Activated CD4-positive, alpha-beta memory T cell treated with anti-CD3 and anti-CD28 coated beads for 36 hours (primary cell): ENCODE data around the gene CHRNB4. TPM values are rescaled to one million over a fixed set of nuclear protein-coding genes. Genes with fewer than 3 reads are reported as not detected.
A peak's percentile ranks its signal among the peaks of the same experiment; 100 is the strongest.

ENCODE experiments used
- CTCF ChIA-PET: fragments of 350-600 bp; sonication (Branson Sonifier 250); formaldehyde crosslinking; loops from one replicate; lab custom pipeline; 2021; ENCODE audit warnings: antibody characterized with exemption, inconsistent platforms; lab: Charles Lee
- POLR2A ChIA-PET: fragments of 350-600 bp; sonication (Branson Sonifier 250); formaldehyde crosslinking; loops from one replicate; lab custom pipeline; 2021; ENCODE audit warnings: antibody characterized with exemption; lab: Charles Lee
- DNase-seq: peaks from one replicate; pipeline ENCODE4 v3.0.0-alpha.2; 2020
- H3K27ac Mint-ChIP-seq: one replicate; pipeline ENCODE4 v1.8.0; 2021; ENCODE audit warnings: mixed read lengths
- H3K27me3 Mint-ChIP-seq: one replicate; pipeline ENCODE4 v1.8.0; 2021; ENCODE audit warnings: mixed read lengths
- H3K36me3 Mint-ChIP-seq: one replicate; pipeline ENCODE4 v1.8.0; 2021; ENCODE audit warnings: mixed read lengths
- H3K4me1 Mint-ChIP-seq: one replicate; pipeline ENCODE4 v1.8.0; 2021; ENCODE audit warnings: low read depth, mixed read lengths
- H3K4me3 Mint-ChIP-seq: one replicate; pipeline ENCODE4 v1.8.0; 2021; ENCODE audit warnings: mild to moderate bottlenecking, mixed read lengths
- H3K9me3 Mint-ChIP-seq: one replicate; pipeline ENCODE4 v1.8.0; 2021; ENCODE audit warnings: mixed read lengths
- intact Hi-C: fragments of 100-400 bp; cut with micrococcal nuclease; formaldehyde crosslinking; loops from one replicate; pipeline ENCODE4 v1.15.1; 2023
- total RNA-seq, 2 experiments: library from RNA; stranded (reverse); gene quantifications; one replicate each; pipeline ENCODE4 v1.2.3, GENCODE V29; 2021

CHRNB4 gene
- total RNA-seq, 2 experiments from 2014 or later, result not detected

DNA sequence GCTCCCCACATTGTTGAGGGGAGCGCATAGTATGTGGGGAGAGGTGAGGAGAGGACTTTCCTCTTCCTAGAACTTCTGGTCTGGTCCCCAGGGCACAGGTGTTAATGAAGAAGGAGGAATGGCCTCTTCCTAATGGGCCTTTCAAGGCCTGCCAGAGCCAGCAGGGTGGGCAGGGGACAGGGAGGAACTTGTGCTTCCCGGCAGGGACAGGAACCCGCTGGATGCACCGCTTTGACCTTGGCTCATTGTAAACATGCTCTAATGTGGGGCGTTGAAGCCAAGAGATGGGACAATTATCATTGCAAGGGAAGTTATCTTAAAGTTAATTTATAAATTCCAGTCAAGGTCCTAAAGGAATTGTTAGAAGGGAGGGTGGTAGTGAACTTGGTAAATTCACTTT lies 21.0 kb upstream of the CHRNB4 start:
- ChIA-PET CTCF (no interaction called here), POLR2A (no interaction called here)
- no peaks in the 10 kb centered on the region for H3K9me3 Mint-ChIP-seq
- no peak for DNase-seq
- H3K4me1 Mint-ChIP-seq, result peaks cover 5% of the 10 kb centered on the region
- intact Hi-C loops, result no loop called here
- no peaks in the 10 kb centered on the region for H3K27me3 Mint-ChIP-seq
- H3K36me3 Mint-ChIP-seq, result no peaks in the 10 kb centered on the region
- H3K4me3 Mint-ChIP-seq, result no peak overlapping the region
- H3K27ac Mint-ChIP-seq, result no peak overlapping the region

DNA sequence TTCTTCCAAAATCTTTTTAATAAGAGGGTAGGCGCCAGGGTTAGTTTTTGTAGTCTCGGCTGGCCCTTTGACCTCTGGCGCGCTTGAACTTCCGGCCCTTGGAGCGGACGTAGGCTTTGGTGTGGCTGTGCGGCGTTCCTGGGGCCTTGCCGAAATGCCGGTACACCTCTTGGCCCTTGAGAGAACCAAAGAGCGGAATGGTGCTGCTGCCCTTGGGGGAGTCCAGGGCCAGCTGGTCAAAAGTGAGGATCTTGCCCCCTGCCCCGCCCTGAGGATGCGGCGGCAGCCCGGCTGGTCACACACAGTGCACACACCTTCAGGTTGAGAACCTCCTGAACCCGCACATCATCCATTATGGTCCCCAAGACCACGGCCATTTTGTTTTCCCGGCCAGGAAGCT lies 20.0 kb upstream of the CHRNB4 start:
- Mint-ChIP-seq H3K4me3 (no peak overlapping the region), H3K27me3 (no peaks in the 10 kb centered on the region), H3K36me3 (no peaks in the 10 kb centered on the region), H3K9me3 (no peaks in the 10 kb centered on the region), H3K4me1 (peaks cover 3% of the 10 kb centered on the region), H3K27ac (no peak overlapping the region)
- ChIA-PET CTCF (no interaction called here), POLR2A (no interaction called here)
- DNase-seq, result no peak
- intact Hi-C loops, result no loop called here

DNA sequence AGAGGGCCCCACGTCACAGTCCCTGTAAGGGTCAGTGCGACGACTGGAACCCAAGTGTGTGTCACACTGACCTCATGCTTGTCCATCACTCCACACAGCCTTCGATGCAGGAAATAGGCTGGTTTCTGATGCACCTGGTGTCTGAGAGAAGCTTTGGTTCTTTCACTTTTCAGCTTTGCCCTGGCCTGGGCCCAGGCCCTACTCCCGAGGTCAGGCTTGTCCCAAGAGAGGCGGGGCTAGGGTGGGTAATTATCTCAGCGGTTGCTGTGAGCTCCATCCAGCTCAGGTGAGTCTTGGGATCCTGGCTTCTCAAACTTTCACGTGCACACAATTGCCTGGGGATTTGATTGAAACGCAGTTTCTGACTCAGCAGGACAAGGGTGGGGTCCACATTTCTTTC lies 19.6 kb upstream of the CHRNB4 start:
- H3K27me3 Mint-ChIP-seq, result peaks cover under 1% of the 10 kb centered on the region
- POLR2A ChIA-PET, result no interaction called here
- H3K36me3 Mint-ChIP-seq, result no peaks in the 10 kb centered on the region
- no peak for DNase-seq
- no peak overlapping the region for H3K27ac Mint-ChIP-seq
- CTCF ChIA-PET, result no interaction called here
- intact Hi-C loops, result no loop called here
- H3K9me3 Mint-ChIP-seq, result no peaks in the 10 kb centered on the region
- no peak overlapping the region for H3K4me3 Mint-ChIP-seq
- H3K4me1 Mint-ChIP-seq, result peaks cover 1% of the 10 kb centered on the region

DNA sequence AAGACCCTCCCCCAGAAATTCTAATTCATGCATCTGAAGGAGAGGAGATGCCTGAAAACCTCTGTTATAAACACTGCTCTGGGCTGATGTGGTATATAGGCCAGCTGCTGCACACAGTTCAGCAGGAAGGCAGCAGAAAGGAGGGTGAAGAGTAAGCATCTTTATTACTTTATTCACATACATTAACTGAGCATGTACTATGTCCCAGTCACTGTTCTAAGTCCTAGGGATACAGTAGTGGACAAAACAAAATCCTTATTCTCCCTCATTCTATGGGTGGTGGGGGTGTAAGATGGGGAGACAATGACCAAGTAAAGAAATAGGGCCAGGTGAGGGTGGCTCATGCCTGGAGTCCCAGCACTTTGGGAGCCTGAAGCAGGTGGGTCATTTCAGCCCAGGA lies 17.8 kb upstream of the CHRNB4 start:
- ChIA-PET CTCF (no interaction called here), POLR2A (no interaction called here)
- Mint-ChIP-seq H3K27me3 (peaks cover 3% of the 10 kb centered on the region), H3K4me1 (no peaks in the 10 kb centered on the region), H3K27ac (no peak overlapping the region), H3K4me3 (no peak overlapping the region), H3K36me3 (no peaks in the 10 kb centered on the region), H3K9me3 (no peaks in the 10 kb centered on the region)
- no peak for DNase-seq
- intact Hi-C loops, result no loop called here

DNA sequence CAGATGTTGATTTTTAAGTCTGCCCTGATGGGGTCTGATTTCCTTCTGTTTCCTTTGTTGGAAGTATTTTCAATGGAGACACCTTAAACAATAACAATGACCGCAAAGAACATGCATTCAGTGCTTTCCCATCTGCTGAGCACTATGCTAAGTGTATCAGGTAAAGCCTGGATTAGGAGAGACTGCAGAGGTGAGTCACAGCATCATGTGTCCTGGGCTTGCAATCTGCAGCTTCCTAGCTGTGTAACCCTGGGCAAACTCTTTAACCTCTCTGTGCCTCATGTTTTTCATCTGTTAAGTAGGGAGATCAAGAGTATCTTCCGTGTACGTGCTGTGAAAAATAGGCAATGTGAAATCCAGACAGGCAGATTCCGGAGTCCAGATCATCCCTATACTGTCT lies 13.3 kb upstream of the CHRNB4 start:
- POLR2A ChIA-PET, result no interaction called here
- H3K4me3 Mint-ChIP-seq, result no peak overlapping the region
- H3K9me3 Mint-ChIP-seq, result no peaks in the 10 kb centered on the region
- CTCF ChIA-PET, result no interaction called here
- DNase-seq, result no peak
- H3K36me3 Mint-ChIP-seq, result no peaks in the 10 kb centered on the region
- intact Hi-C loops, result no loop called here
- no peaks in the 10 kb centered on the region for H3K4me1 Mint-ChIP-seq
- peaks cover 3% of the 10 kb centered on the region for H3K27me3 Mint-ChIP-seq
- H3K27ac Mint-ChIP-seq, result no peak overlapping the region

DNA sequence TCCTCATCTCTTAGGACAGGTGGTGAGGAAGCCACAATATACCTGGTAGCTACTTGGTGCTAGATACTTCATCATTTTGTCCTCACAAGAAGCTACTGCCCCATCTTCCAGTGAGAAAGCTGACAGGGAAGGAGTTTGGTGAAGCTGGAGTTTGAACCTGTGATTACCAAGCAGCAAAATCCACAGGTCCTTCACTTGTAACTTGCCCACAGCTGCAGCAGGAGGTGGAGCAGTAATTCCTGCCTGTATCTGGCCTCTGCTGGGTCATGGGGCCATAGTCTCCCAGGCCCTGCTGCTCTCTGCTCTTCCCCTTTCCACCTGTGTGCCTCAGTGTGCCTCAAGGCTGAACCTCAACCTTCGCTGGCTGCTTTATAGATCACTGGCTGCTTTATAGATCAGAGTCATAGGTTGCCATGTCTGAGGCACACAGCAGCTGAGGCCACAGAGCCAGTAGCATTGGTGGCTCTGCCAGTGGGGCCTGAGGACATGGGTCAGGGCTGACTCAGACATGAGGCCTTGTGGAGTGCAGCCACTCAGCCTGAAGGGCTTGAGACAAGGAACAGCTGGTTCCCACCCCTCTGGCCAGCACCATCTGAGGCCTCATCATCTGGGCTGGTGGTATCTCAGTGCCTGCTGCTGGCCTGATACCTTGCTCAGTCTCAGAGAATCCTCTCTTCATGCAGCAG lies 11.1 kb upstream of the CHRNB4 start:
- Mint-ChIP-seq H3K4me1 (no peaks in the 10 kb centered on the region), H3K27ac (no peak overlapping the region), H3K27me3 (peaks cover 3% of the 10 kb centered on the region), H3K36me3 (no peaks in the 10 kb centered on the region), H3K9me3 (no peaks in the 10 kb centered on the region), H3K4me3 (no peak overlapping the region)
- ChIA-PET CTCF (interaction anchor here (1.6 kb wide), 1 partner anchor 13 kb away, joined by 3 read pairs; no protein-coding TSS in a partner anchor), POLR2A (no interaction called here)
- intact Hi-C loops, result no loop called here
- no peak for DNase-seq

DNA sequence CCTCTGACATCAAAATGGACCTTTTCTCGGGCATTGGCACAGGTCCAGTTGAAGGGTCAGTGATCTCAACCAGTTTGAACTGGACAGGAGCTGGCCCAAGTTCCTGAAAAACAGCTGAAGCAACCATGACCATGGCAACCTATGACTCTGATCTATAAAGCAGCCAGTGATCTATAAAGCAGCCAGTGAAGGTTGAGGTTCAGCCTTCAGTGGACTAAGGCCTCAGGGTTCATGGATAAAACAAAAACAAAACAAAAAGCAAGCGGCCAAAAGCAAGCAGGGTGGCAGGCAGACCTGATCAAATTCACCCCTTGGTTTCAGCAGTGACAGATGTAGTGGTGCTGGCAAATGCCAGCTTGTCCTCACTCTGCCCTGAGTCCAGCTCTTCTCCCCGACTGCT lies 10.0 kb upstream of the CHRNB4 start:
- H3K4me3 Mint-ChIP-seq, result no peak overlapping the region
- CTCF ChIA-PET, result interaction anchor here (1.6 kb wide), 1 partner anchor 11 kb away, joined by 3 read pairs; no protein-coding TSS in a partner anchor
- H3K27me3 Mint-ChIP-seq, result peaks cover 3% of the 10 kb centered on the region
- DNase-seq, result no peak
- no peaks in the 10 kb centered on the region for H3K9me3 Mint-ChIP-seq
- no peak overlapping the region for H3K27ac Mint-ChIP-seq
- H3K36me3 Mint-ChIP-seq, result no peaks in the 10 kb centered on the region
- no peaks in the 10 kb centered on the region for H3K4me1 Mint-ChIP-seq
- POLR2A ChIA-PET, result no interaction called here
- intact Hi-C loops, result no loop called here

DNA sequence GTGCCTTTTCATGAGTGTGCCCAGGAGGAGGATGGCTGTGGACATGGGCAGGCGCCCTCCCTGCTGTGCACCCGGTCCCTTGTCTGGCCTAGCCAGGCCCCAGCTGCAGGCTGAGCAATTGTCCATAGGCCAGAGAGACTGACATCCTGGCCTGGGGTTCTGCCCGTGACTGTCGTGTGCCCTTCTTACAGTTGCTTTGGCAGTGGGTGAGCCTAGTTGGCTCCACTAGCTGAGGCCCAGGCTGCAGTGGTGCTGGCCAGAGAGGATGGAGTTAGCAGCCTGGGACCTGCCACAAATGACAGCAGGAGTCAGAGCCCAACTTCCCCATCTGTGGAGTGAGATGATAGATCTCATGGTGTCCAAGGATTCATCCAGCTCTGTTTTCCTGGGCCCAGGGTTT lies 9.0 kb upstream of the CHRNB4 start:
- H3K27ac Mint-ChIP-seq, result no peak overlapping the region
- H3K4me3 Mint-ChIP-seq, result no peak overlapping the region
- H3K9me3 Mint-ChIP-seq, result no peaks in the 10 kb centered on the region
- ChIA-PET CTCF (no interaction called here), POLR2A (no interaction called here)
- H3K4me1 Mint-ChIP-seq, result no peaks in the 10 kb centered on the region
- H3K36me3 Mint-ChIP-seq, result no peaks in the 10 kb centered on the region
- DNase-seq, result no peak
- intact Hi-C loops, result no loop called here
- H3K27me3 Mint-ChIP-seq, result peaks cover 2% of the 10 kb centered on the region

DNA sequence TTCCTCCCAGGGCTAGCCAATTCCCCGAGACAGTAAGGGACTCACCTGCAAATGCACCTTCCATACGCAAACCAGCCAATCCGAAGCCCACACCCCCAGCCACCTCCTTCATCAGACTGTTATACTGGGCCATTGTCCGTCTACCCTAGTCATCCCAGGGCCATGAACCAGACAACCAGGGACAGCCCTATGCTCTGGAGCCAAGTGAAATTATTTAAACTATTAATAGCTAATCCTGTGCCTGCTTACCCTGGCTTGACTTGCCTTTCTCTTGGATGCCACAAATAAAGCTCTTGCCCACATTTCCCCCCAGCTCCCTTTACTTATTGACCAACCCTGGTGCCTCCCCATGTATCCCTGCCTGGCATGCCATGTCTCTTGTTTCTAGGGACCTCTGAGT lies 4.0 kb upstream of the CHRNB4 start:
- CTCF ChIA-PET, result no interaction called here
- H3K27ac Mint-ChIP-seq, result no peak overlapping the region

DNA sequence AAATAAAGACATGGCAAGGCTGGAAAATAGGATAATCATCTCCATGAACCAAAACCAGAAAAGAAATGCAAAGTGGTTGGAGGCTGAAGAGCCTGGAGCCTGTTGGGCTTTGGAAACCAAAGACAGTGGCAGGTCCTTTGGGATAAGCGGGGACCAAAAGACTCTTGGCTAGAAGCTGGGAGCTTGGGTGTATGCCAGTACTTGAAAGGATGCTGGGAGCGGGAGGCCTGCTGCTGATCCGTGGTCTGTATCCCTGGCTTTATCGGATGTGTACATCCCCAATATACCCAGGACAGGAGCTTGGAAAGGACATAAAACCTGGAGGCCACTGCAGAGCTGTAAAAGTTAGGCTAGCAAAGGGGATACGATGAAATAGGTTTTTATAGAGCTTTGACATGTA lies 1.3 kb upstream of the CHRNB4 start:
- CTCF ChIA-PET, result no interaction called here
- intact Hi-C loops, result no loop called here
- H3K9me3 Mint-ChIP-seq, result no peaks in the 10 kb centered on the region
- POLR2A ChIA-PET, result no interaction called here
- no peak for DNase-seq
- H3K4me3 Mint-ChIP-seq, result no peak overlapping the region
- peaks cover 10% of the 10 kb centered on the region for H3K4me1 Mint-ChIP-seq
- H3K27me3 Mint-ChIP-seq, result peaks cover 20% of the 10 kb centered on the region
- H3K36me3 Mint-ChIP-seq, result no peaks in the 10 kb centered on the region
- no peak overlapping the region for H3K27ac Mint-ChIP-seq

More for the DNA sequence above, 4.0 kb upstream of the CHRNB4 start:
- intact Hi-C loops, result no loop called here
- Mint-ChIP-seq H3K36me3 (no peaks in the 10 kb centered on the region), H3K9me3 (no peaks in the 10 kb centered on the region), H3K27me3 (peaks cover 15% of the 10 kb centered on the region), H3K4me3 (no peak overlapping the region), H3K4me1 (peaks cover 10% of the 10 kb centered on the region)
- no peak for DNase-seq
- POLR2A ChIA-PET, result no interaction called here

DNA sequence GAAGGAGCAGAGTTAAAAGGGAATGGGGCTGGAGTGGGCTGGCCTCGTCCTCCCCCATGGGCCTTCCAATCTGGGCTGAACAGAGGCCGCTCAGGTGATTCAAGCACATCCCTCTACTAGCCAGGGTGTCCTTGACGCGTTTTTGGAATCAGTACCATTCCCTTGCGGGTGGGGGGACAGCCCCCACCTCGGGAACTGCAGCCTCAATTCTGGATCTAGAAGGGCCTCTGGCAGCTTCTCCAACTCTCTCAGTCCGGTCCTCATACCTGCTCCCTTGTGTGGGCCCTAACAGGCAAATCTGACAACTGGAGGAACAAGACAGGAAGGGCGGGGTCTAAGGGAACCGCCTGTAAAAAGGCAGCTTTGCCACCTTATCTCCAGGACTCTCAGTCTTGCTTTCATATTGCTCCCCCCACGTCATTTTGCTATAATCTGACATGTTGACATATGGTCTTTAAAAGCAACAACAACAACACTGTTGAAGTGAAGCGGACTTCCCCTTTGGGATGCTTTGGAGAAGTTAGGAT lies 802 bp upstream of the CHRNB4 start:
- Mint-ChIP-seq H3K27ac (no peak overlapping the region), H3K9me3 (no peaks in the 10 kb centered on the region), H3K36me3 (no peaks in the 10 kb centered on the region), H3K4me3 (no peak overlapping the region), H3K4me1 (peaks cover 10% of the 10 kb centered on the region), H3K27me3 (peaks cover 20% of the 10 kb centered on the region)
- intact Hi-C loops, result no loop called here
- no peak for DNase-seq
- ChIA-PET POLR2A (no interaction called here), CTCF (no interaction called here)

DNA sequence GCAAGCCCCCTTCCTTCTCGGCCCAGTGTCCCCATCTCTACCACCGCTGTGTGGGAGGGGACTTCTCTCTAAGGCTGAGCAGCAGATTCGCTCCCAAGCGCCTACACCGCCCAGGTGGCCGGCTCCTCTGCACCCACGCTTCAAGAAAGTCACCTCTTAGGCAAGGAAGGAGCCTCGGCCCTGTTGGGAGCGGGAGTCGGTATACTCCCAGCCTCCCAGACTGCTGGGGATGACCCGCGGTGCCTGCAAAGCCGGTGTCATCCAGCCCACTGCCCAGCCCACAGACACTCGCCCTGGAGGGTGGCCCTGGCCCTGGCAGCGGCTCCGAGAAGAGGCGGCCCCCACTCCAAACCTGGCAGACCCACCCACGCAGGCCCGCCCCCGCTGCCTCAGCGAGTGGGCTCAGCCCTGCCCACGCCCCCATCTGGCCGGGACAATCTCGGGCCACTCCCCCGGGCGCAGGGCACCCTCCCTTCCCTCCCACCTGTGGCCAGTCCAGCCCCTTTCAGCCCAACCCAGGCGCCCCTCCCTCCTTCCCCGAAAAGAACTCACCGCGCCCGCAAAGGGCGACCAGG lies 396 bp downstream of the CHRNB4 start:
- H3K9me3 Mint-ChIP-seq, result no peaks in the 10 kb centered on the region
- no peak overlapping the region for H3K27ac Mint-ChIP-seq
- peak overlapping the region; percentile 44 for H3K4me3 Mint-ChIP-seq
- peaks cover 10% of the 10 kb centered on the region for H3K4me1 Mint-ChIP-seq
- no peaks in the 10 kb centered on the region for H3K36me3 Mint-ChIP-seq
- DNase-seq, result no peak
- ChIA-PET CTCF (interaction anchor here (0.6 to 3.3 kb wide), 4 partner anchors 13 to 97 kb away, joined by 3 to 30 read pairs (median 3); no protein-coding TSS in a partner anchor), POLR2A (no interaction called here)
- H3K27me3 Mint-ChIP-seq, result peaks cover 20% of the 10 kb centered on the region
- intact Hi-C loops, result no loop called here
